GM19397 (cell line): ENCODE measurements around the gene PGLYRP1.
A peak's percentile ranks its signal among the peaks of the same experiment; 100 is the strongest.

ENCODE experiments used
- ATAC-seq: cut with Tn5 transposase; IDR thresholded peaks from one replicate; pipeline ENCODE4 v1.9.1; 2021; ENCODE audit warnings: mild to moderate bottlenecking, moderate library complexity; ENCODE audit not compliant: unreplicated experiment

The PGLYRP1 gene

DNA sequence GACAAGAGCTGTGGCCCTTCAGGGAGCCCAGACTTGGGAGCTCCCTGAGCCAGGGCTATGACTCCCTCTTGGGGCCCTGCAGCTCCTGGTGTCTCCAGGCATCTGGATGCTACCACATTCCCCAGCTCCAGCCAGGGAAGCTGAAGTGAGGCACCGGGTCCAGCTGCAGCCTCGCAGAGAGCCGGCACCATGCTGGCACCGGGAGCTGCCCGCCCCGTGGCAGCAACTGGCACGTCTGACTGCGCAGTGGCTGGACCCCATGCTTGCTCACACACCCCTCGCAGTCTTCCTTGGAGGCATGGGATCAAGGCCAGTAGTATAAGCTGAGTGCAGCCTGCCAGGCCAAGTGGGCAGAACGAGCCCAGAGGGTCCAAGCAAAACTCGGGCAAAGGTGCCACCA lies 10.5 kb upstream of the PGLYRP1 start:
- ATAC-seq = no peak

DNA sequence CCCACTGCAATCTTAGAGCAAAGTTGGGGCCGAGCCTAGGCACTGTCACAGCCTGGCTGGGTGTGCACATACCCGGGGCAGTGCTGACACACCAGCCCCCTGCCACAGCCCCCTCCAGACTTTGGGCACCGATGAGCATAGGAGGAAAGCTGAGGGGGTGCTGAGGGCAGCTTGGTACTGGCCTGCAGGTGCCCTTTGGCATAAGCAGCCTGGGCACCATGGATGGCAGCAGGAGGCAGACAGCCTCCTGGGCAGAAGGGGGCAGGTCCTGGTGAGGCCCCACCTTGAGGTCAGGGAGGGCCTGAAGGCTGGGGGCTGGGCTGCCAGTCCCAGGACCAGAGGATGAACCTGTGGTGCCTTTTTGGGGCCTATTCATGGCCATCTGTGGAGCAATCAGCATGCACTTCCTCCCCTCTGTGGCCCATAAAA lies 9.8 kb upstream of the PGLYRP1 start:
- no peak for ATAC-seq

DNA sequence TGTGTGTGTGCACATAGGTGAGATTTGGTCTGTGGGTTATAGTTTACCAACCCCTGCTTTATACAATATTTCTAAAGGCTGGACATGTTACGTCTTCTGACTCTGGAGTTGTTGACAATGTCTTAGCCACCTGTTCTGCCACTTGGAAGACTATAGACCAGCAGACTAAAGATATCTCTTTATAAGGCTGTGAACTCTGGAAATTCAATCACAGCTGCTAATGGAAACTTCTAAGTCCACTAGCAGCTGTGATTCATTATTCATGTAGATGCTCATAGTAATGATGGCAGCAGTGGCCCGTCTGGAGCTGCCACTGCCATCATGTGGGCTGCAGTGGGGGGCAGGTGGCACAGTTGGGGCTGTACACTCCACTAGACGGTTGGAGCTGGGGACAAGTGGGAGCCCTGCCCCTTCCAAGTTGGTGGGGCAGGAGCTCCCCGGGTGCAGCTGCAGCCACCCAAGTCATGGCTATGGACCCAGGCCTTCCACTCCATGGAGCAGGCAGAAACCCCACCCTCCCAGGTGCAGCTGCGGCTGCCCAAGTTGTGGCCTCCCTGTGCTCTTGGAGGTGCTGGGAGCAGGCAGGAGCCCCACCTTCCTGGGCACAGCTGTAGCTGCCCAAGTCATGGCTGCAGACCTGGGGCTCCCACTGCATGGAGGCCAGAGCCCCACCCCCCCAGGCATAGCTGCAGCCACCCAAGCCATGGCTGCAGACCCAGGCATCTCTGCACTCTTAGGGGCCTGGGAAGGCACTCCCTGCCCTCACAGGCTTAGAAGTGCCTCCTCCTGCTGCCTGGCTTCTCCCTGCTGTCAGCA lies 9.1 kb upstream of the PGLYRP1 start:
- ATAC-seq = no peak

DNA sequence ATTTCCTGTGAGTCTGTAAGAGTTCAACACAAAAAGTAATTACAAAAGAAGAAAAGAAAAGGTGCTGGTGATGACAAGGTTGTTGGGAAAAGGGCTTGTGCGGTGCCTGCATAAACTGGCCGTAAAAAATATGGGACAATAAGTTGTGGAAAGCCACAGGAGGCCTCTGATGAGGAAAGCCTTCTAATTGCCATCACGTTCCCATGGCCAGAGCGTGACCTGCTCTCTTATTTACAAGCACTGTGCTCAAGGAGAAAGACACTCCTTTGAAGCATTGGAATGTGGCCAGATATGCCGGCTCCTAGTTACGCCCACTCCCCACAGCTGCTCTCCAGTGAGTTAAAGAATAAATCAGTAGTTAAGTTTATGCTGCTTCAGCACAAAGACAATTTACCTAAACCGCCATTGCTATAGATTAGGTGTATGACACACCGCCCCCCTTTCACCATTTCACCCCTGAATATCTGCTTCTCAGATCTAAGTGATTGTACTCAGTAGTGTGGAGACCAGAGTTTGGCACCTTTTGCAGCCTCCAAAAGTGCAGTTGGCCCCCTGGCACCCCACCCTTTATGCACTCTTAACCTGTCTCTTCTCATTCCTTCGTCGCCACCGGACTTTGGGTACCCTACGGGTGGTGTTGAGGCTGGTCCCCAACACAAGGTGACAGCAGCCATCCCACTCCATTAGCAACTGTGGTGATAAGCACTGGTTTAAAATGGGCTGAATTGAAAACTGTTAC lies 8.1 kb upstream of the PGLYRP1 start:
- no peak for ATAC-seq

DNA sequence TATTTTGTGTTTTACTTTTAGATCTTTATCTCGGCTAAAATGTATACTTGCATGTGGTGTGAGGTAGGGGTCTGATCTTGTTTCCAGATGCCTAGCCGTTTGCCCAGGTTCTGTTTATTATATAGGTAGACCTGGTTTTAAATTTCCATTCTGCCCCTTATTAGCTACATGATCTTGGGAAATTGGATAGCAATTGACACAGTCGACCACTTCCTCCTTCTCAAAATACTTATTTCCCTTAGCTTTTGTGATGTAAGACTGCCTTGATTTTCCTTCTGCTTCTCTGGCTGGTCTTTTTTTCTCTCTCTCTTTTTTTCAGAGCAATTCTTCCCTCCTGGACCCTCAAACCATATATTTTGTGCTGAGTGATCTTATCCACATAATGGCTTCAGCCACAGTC lies 3.0 kb upstream of the PGLYRP1 start:
- ATAC-seq = no peak

DNA sequence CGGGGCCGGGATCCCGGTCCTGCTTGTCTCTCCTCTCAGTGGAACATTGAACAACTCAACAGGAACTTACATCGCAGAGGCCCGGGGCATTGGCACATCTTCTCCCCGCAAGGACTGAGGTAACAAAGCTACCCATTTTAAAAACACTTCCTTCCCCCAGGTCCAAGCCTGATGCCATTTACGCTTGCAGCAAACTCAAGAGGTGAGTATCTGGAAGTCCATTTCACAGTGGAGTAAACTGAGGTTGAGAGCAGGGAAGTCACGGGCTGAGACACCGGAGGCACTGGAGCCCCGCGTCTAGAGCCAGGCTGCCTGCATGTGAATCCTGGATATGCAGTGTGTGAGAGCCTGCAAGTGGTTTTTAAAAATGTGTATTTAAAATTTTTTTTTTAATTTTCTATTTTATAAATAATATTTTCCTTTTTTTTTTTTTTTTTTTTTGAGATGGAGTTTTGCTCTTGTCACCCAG lies 492 bp upstream of the PGLYRP1 start:
- ATAC-seq = no peak

DNA sequence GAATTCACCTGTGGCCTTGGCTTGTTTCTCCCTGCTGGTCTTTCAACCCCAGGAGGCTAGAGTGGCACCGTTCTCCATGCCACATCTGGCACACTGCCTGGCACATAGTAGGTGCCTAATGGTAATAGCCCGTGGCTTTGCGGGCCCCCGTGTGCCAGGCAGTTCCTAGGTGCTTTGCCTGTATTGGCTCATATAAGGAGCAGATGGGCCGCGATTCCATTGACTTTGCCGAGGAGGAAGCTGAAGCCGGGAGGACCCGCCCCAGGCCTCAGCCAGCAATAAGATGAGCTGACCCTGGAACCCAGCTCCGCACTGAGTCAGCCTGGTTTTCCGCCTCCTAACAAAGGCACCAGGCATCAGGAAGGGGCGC lies 807 bp downstream of the PGLYRP1 start:
- ATAC-seq = no peak

DNA sequence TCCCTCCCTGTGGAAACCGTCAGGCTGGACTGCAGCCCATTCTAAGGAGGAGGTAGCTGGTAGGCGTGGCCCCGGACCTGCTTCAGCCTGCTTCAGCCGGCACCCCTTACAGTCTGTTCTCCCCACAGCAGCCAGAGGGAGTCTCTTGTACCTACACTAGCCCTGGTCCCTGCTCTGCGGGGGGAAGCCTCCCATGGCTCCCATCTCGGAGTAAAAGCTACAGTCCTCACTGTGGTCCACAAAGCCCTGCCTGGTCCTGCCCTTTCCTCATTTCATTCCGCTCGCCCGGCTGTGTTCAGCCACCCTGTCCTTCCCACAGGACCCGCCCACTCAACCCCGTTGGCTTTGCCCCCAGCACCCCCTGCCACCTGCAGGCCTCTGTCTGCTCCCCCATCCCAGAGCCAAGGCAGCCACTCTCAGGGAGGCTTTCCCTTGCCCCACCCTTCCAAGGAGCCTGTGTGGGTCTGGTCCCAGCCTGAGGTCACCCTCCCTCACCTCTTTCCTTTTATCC lies 1.3 kb downstream of the PGLYRP1 start:
- no peak for ATAC-seq

DNA sequence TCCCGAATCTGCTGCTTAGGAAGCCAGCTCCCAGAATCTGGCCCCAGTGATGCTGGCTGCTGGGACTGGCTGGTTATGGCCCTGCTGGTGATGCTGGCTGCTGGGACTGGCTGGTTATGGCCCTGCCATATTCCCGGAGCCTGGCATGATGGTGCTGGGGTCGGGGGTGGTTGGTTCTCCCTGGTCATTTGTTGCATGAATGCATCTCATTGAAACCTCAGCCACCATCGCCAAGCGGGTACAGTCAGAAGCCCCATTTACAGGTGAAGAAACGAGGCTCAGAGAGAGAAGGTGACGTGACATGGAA lies 2.1 kb downstream of the PGLYRP1 start:
- ATAC-seq = no peak

DNA sequence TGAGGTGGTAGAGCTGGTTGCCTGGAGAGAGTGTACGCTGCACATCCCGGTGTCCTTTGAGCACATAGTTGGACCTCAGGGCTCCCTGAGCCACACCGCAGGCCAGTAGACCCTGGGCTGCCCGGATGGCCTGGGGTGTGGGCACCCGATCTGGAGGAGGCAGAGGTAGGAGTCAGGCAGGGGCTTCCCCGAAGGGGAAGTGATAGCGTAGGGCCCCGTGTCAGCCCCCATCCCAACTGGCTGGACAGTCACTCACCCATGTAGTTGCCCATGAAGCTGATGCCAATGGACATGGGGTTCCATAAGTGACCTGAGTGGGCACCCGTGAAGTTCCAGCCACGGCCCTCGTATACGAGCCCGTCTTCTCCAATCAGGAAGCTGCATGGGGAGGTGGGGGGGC lies 3.6 kb downstream of the PGLYRP1 start:
- ATAC-seq = no peak

DNA sequence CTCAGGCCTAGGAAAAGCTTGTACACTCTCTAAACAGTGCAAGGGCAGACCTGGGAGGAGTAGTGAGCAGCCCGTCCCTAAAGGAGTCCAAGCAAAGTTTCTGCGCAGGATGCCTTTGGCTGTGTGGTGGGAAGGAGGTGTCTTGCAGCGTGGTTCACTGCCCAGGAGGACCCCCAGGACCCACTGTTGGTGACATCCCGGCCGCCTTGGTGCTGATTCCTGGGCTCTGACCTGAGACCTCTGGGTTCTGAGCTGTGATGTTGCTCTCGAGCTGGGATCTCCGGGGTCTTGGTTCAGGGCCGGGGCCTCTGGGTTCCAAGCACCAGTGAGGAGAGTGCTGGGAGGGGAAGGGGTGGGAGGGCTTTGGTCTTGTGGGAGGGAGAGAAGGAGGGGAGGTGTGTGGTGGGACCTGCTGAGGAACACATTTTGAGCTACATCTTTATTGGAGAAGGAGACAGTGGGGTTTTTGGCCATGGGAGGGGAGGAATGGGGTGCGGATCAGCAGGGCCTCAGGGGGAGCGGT lies 4.1 kb downstream of the PGLYRP1 start:
- ATAC-seq = no peak

DNA sequence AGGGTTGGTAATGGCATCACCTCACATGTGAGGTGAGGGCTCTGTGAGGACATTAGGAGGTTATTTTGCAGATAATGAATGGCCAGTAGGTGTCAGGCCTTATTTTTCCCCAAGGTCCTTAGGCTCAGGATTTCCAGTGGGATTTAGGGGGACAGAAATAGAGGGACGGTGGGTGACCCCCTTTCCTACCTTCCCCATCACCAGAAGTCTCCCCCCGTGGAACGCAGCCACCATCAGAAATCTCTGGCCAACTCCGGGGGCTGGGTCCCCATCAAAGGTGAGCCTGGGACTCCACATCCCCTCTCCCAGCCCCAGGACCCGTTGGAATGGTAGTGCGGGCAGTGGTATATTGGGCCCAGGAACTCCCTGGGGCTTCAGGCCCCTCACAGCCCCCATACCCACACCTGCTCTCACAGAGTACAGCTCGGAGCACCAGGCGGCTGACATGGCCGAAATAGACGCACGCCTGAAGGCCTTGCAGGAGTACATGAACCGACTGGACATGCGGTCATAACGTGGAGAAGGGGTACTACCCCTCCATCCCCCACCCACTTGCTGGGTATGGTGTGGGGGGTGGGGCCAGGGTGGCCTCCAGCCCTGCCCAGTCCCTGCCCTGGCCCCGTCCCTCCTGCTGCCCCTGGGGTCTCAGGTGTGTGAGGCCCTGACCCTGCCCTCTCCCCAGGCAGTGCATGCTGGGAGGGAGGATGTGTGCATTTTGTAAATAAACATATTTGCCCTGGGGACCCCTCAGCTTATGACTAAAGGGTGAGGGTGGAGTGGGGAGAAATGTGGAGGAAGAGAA lies 4.8 kb downstream of the PGLYRP1 start:
- ATAC-seq = no peak

DNA sequence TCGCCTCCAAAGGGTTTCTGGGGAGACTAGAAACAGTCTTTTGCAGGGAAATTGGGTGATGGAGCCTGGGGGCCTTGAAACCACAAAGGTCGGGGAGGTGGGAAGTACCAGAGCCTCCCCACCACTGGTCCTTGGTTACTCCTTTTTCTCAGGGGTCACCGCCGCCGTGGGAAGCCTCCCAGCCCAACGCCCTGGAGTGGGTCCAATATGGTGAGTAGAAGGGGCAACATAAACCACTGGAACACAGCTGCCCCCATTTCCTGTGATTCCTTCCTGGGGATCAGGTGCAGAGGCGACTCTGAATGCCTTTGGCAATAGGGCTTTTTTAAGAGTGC lies 5.8 kb downstream of the PGLYRP1 start:
- ATAC-seq = no peak

DNA sequence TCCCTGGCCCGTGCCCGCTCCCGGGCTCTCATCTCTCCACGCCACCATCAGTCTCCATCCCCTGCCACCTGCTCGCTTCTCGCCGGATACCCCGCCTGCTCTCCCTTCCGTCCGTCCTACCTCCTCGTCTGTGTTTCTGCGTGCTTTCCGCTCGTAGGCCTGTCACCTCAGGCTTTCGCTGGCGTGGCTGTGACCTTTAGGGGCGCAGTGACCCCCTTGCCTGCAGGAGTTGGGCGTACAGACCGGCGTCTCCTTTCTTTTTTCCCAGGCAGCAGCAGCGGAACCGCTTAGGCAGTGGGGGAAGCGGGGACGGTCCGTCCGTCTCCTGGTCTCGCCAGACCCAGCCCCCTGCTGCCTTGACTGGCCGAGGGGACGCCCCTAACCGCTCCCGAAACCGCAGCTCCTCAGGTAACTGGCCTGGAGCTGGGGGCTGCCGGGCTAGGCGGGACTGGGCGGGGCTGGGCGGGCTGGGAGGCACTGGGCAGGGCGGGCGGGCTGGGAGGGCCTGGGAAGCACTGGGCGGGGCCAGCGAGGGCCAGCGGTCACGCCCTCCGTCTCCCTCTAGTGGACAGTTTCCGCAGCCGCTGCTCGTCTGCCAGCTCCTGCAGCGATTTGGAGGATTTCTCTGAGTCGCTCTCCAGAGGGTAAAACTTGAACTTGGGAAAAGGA lies 6.3 kb downstream of the PGLYRP1 start:
- peak; percentile 62 for ATAC-seq

DNA sequence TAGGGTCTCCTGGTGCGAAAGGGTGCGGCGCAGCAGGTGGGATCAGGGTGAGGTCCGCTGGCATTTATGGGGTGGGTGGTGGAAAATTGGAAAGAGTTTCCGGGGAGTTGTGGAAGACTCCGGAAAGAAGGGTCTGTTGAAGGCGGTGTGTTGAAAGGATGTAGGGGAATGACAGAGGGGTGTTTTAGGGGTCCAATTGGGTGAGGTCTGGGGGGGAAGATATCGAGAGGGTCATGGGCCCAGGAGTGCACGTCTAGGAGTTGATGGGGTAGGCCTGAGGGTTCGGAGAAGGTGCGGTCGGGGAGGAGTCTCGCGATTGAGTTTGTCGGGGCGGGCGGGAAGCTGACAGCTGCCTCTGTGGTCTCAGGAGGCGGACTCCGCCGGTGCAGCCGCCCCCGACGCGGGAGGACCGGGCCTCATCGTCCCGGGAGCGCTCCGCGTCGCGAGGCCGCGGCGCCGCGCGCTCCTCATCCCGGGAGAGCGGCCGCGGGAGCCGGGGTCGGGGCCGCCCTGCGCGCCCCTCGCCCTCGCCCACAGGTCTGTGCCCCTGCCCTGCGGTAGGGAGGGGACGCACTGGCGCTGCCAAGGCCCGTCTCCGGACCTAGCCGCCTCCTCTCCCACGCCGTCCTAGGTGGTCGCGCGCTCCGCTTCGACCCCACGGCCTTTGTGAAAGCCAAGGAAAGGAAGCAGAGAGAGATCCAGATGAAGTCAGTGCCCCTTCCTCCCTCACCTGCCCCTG lies 7.0 kb downstream of the PGLYRP1 start:
- peak; percentile 17 for ATAC-seq

DNA sequence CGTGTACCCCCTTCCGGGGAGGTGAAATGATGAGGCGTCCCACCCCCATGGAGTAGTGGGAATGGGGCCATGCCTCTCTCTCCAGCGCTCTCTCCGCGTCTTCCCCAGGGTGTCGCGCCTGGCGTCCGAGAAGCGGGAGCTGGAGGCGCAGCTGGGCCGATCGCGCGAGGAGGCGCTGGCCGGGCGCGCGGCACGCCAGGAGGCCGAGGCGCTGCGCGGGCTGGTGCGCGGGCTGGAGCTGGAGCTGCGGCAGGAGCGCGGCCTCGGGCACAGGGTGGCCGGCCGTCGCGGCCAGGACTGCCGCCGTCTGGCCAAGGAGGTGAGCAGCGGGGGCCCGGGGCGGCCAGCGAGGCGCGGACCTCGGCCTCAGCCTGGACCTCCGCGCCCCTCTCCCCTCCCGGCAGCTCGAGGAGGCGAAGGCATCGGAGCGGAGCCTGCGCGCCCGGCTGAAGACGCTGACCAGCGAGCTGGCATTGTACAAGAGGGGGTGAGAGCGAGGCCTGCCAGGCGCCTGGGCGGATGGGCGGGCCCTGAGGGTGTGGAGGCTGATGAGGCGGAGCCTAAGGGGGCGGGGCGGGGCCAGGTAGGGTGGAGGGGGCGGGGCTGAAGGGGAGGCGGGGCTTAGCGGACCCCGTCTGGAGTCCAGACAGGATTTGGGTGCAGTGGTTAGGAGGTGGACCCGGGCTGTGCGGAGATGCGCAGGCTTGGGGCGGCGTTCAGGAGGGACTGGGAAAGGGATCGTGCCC lies 7.7 kb downstream of the PGLYRP1 start:
- ATAC-seq = no peak

DNA sequence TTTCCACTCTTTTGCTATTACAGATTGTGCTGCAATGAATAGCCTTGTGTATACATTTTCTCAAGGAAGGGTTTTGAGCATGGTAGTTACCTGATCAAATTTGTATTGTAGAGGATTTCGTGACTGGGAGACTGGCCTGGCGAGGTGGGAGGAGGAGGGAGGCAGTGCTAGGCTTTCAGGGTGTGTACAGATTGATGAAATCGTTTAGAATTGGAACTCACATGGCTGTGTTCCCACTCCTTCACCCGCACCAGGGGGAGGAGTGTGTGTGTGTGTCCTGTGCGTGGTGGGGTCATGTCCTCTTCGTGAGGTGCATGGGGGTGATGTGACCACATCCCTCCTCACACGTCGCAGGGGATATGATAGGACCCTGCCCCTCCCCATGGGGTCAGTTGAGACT lies 8.3 kb downstream of the PGLYRP1 start:
- no peak for ATAC-seq

DNA sequence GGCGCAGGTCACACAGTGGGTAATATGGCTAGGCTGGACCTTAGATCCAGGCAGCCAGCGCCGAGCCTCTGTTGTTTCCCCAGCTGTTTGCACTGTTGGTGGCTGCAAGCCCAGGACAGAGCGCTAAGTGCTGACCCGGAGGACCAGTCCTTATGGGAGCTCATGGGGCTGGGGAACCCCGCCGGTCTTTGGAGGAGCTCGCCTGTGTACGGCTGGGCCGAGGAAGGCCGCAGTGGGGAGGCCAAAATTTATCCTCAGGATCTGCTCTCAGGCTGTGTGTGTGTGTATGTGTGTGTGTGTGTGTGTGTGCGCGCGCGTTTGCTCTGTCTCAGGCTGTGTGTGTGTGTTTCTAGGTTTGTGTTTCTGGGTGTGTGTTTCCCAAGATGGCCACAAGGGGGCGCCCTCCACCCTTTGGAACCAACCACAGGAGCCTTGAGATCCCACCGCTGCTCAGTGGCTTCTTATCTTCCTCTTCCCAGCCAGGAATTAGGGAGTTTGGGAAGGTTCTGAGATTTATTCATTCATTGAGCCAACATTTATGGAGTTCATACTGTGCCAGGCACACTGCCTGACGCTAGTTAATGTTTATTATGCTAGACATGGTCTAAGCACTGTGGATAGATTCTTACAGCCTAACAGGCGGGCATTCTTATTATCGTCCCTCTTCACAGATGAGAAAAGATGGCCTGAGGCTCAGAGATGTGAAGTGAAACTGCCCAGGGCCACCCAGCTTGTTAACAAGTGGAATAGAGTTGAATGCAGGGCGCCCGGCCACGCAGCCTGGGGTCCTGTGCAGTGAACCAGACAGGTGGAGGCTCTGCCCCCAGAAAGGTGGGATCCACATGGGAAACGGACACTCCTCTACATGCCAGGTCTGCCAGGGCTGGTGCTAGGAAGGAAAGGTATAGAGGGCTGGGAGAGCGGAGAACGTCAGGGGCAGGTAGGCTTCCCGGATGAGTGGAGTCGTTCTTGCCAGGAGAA lies 13.0 kb downstream of the PGLYRP1 start:
- ATAC-seq = no peak
